NCI-H510A (cell line): Measurements from ENCODE around the gene SLC22A7.

Experiments
- DNase-seq: peaks from one replicate; lab custom pipeline; 2025; lab: John Stamatoyannopoulos, UW

SLC22A7 gene

GRCh38 chr6:43283905-43284304 lies 14.2 kb upstream of the SLC22A7 start:
- no peak for DNase-seq

DNA sequence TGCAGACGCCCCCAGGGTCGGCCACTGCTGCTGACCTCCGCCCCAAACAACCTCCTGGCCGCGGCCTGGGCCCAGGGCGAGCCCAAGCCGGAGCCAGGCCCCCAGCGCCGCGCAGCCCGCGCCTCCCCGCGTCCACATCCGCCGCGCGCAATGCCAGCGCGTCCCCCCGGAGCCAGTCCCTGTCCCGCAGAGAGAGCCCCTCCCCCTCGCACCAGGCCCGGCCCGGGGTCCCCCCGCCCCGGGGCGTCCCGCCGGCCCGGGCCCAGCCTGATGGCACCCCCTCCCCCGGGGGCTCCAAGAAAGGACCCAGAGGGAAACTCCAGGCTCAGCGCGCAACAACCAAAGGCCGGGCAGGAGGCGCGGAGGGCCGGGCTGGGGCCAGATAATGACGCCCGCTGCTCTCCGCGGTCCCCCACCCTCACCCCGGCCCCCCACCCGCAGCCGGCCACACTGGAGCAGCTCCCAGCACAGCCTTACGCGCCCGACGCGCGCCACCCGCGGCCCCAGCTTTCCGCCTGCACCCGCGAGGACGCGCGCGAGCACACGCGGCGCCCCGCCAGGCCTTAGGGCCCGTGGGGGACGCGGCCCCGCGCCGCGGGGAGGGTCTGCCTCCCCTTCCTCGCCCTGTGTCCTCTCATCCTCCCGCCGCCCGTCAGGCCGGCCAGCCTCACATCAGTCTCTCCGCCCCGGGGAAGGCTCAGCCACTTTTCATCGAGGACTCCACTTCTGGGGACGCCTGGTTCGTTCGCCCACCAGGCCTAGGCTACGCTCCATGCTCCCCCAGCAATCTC lies 12.9 kb upstream of the SLC22A7 start:
- no peak for DNase-seq

- no peak for DNase-seq
These were observed 12.2 kb upstream of the SLC22A7 start for GRCh38 chr6:43285832-43286231.

GRCh38 chr6:43286456-43286979 lies 11.5 kb upstream of the SLC22A7 start:
- no peak for DNase-seq

- DNase-seq = no peak
These were observed 10.9 kb upstream of the SLC22A7 start for GRCh38 chr6:43286980-43287716.

- DNase-seq = no peak
These were observed 10.1 kb upstream of the SLC22A7 start for GRCh38 chr6:43287717-43288679.

- no peak for DNase-seq
These were observed 7.6 kb upstream of the SLC22A7 start for GRCh38 chr6:43290339-43290904.

DNA sequence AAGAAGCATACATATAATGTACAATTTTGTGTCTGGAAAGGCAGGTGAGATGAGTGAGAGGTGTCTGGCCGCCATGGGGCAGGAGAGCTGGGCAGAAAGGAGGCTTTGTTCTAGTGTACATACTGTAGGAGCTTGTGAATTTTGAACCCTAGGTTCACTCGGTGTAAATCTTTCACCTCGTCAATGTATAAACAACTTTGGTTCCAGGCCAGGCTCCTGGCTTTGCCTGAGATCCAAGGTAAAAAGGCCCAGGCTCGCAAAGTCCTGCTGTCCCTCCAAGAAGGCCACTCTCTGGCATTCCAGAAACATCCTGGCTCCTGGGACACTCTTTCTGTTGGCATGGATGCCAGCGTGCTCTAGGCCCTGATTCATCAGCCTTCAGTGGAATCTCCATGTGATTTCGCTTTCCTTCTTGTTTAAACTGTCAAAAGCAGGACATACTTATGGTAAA lies 7.1 kb upstream of the SLC22A7 start:
- DNase-seq = no peak

- DNase-seq = no peak
These were observed 6.4 kb upstream of the SLC22A7 start for GRCh38 chr6:43291708-43292107.

- no peak for DNase-seq
These were observed 5.7 kb upstream of the SLC22A7 start for GRCh38 chr6:43292341-43292740.

- no peak for DNase-seq
These were observed 5.2 kb upstream of the SLC22A7 start for GRCh38 chr6:43292763-43293318.

GRCh38 chr6:43293698-43294097 lies 4.4 kb upstream of the SLC22A7 start:
- no peak for DNase-seq

- no peak for DNase-seq
These were observed 3.5 kb upstream of the SLC22A7 start for GRCh38 chr6:43294536-43294935.

GRCh38 chr6:43295456-43295855 lies 2.6 kb upstream of the SLC22A7 start:
- DNase-seq = no peak

- DNase-seq = no peak
These were observed 1.1 kb upstream of the SLC22A7 start for GRCh38 chr6:43296780-43297497.

GRCh38 chr6:43298565-43299337 lies 691 bp downstream of the SLC22A7 start:
- DNase-seq = no peak

DNA sequence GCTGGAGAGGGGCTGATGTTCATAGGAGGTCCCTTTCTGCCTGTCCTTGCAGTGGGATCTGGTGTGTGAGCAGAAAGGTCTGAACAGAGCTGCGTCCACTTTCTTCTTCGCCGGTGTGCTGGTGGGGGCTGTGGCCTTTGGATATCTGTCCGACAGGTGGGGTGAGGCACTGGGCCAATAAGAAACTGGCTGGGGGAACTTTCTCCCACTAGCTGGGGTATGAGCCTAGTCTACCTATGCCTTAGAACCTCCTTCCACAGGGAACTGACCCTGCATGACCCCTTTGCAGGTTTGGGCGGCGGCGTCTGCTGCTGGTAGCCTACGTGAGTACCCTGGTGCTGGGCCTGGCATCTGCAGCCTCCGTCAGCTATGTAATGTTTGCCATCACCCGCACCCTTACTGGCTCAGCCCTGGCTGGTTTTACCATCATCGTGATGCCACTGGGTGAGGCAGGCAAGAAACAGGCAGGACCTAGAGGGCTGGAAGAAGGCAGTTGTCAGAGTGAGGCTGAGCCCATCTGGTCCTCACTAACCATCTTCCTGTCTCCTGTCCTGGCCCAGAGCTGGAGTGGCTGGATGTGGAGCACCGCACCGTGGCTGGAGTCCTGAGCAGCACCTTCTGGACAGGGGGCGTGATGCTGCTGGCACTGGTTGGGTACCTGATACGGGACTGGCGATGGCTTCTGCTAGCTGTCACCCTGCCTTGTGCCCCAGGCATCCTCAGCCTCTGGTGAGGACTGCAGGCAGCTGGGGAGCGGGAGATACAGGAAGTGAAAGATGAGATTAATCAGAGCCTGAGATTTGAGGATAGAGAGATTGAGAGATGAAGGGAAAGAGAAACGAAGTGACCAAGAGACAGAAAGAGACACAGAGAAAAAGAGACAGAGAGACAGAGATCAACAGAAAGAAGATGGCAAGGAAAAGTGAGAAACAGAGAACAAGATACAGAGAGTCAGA lies 1.6 kb downstream of the SLC22A7 start:
- DNase-seq = no peak

DNA sequence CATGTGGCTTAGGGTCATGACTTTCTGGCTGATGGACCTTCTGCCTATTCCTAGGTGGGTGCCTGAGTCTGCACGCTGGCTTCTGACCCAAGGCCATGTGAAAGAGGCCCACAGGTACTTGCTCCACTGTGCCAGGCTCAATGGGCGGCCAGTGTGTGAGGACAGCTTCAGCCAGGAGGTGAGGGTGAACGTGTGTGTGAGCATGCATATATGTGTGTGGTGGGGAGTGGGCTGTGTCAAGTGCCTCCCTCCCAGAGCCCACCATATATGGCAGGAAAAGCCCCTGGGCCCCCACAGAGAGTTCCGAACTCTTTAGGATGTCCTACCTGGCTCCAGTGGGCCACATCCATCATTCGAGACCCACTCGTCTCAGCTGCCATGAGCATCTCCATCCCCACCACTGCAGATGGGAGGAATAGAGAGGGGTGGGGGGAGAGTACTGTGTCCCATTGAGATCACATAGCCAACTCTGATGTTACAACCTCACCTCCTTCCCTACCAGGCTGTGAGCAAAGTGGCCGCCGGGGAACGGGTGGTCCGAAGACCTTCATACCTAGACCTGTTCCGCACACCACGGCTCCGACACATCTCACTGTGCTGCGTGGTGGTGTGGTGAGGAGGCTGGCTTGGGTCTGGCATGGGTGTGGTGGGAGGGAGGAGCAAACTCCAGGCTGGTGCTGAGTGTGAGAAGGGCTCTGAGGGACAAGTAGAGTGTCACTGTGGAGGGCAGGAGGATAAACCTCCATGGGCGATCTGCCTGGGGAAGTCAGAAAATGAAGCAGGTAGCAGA lies 3.2 kb downstream of the SLC22A7 start:
- no peak for DNase-seq
